Astrocyte (in vitro differentiated cells and primary cell): ENCODE results near the gene KL. TPM values are rescaled to one million over a fixed set of nuclear protein-coding genes. Genes with fewer than 3 reads are reported as not detected.

Experiments
- DNase-seq: peaks from one replicate; pipeline ENCODE4 v3.0.0-alpha.2; 2010; ENCODE audit warnings: low read depth
- FAIRE-seq: peaks from 2 replicates; lab custom pipeline; 2011; peaks lifted over from hg19 to GRCh38; lab: Jason Lieb, UNC
- H2AFZ ChIP-seq: 2 replicates; pipeline ENCODE4 v1.6.0; 2012; ENCODE audit warnings: low read depth, low read length, inconsistent platforms
- H3K27ac ChIP-seq: 2 replicates; pipeline ENCODE4 v1.5.1; 2011; ENCODE audit warnings: low read depth, low read length, inconsistent platforms
- H3K27me3 ChIP-seq: 2 replicates; pipeline ENCODE4 v1.6.0; 2011; ENCODE audit warnings: low read length, inconsistent platforms; ENCODE audit not compliant: insufficient read depth
- H3K36me3 ChIP-seq: 2 replicates; pipeline ENCODE4 v1.5.1; 2011; ENCODE audit warnings: low read length, inconsistent platforms; ENCODE audit not compliant: insufficient read depth
- H3K4me1 ChIP-seq: 2 replicates; pipeline ENCODE4 v1.5.1; 2011; ENCODE audit warnings: low read length, inconsistent platforms; ENCODE audit not compliant: insufficient read depth
- H3K4me2 ChIP-seq: 2 replicates; pipeline ENCODE4 v1.6.0; 2012; ENCODE audit warnings: low read length, inconsistent platforms
- H3K4me3 ChIP-seq: 2 replicates; pipeline ENCODE4 v1.5.1; 2011; ENCODE audit warnings: low read depth, mild to moderate bottlenecking, low read length, inconsistent platforms; ENCODE audit not compliant: insufficient read depth
- H3K79me2 ChIP-seq: 2 replicates; pipeline ENCODE4 v1.6.0; 2012; ENCODE audit warnings: mild to moderate bottlenecking, low read length, inconsistent platforms; ENCODE audit not compliant: insufficient read depth
- H3K9ac ChIP-seq: 2 replicates; pipeline ENCODE4 v1.6.0; 2012; ENCODE audit warnings: mild to moderate bottlenecking, low read length, inconsistent platforms
- H3K9me3 ChIP-seq: 2 replicates; pipeline ENCODE4 v1.5.1; 2012; ENCODE audit warnings: low read depth, mild to moderate bottlenecking, low read length, inconsistent platforms; ENCODE audit not compliant: insufficient read depth
- H4K20me1 ChIP-seq: 2 replicates; pipeline ENCODE4 v1.6.0; 2012; ENCODE audit warnings: low read length, inconsistent platforms; ENCODE audit not compliant: insufficient read depth
- H3K27ac Mint-ChIP-seq: one replicate; pipeline ENCODE4 v1.8.0; 2021; ENCODE audit warnings: mild to moderate bottlenecking, mixed read lengths; ENCODE audit not compliant: unreplicated experiment
- H3K27me3 Mint-ChIP-seq: one replicate; pipeline ENCODE4 v1.8.0; 2021; ENCODE audit warnings: low read depth, mixed read lengths; ENCODE audit not compliant: unreplicated experiment
- H3K36me3 Mint-ChIP-seq: one replicate; pipeline ENCODE4 v1.8.0; 2021; ENCODE audit warnings: low read depth, mixed read lengths; ENCODE audit not compliant: unreplicated experiment
- H3K4me1 Mint-ChIP-seq: one replicate; pipeline ENCODE4 v1.8.0; 2021; ENCODE audit warnings: low read depth, mixed read lengths; ENCODE audit not compliant: unreplicated experiment
- H3K4me3 Mint-ChIP-seq: one replicate; pipeline ENCODE4 v1.8.0; 2021; ENCODE audit warnings: mild to moderate bottlenecking, moderate library complexity, mixed read lengths; ENCODE audit not compliant: unreplicated experiment
- H3K9me3 Mint-ChIP-seq: one replicate; pipeline ENCODE4 v1.8.0; 2021; ENCODE audit warnings: mild to moderate bottlenecking, mixed read lengths; ENCODE audit not compliant: unreplicated experiment
- EZH2 ChIP-seq: IDR thresholded peaks from 2 replicates; pipeline ENCODE4 v1.6.1; 2012; ENCODE audit warnings: mild to moderate bottlenecking, low read length, inconsistent platforms; ENCODE audit not compliant: insufficient read depth
- total RNA-seq: library from RNA; stranded (reverse); gene quantifications from 2 replicates; pipeline ENCODE4 v1.2.1, GENCODE V29; 2021
- TF ChIP-seq, protein P1 (sequence below): IDR thresholded peaks from 2 replicates; pipeline ENCODE4 v1.5.1; 2011; ENCODE audit warnings: low read depth, mild to moderate bottlenecking, inconsistent platforms, low read length, moderate library complexity; ENCODE audit not compliant: insufficient read depth

Gene KL
- total RNA-seq, 1 donor from 2014 or later = 0.07 TPM

GRCh38 chr13:32968316-32968715 is 47.9 kb upstream of the KL start:
- TF ChIP-seq, protein P1, sequence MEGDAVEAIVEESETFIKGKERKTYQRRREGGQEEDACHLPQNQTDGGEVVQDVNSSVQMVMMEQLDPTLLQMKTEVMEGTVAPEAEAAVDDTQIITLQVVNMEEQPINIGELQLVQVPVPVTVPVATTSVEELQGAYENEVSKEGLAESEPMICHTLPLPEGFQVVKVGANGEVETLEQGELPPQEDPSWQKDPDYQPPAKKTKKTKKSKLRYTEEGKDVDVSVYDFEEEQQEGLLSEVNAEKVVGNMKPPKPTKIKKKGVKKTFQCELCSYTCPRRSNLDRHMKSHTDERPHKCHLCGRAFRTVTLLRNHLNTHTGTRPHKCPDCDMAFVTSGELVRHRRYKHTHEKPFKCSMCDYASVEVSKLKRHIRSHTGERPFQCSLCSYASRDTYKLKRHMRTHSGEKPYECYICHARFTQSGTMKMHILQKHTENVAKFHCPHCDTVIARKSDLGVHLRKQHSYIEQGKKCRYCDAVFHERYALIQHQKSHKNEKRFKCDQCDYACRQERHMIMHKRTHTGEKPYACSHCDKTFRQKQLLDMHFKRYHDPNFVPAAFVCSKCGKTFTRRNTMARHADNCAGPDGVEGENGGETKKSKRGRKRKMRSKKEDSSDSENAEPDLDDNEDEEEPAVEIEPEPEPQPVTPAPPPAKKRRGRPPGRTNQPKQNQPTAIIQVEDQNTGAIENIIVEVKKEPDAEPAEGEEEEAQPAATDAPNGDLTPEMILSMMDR = no peak
- TF ChIP-seq EZH2 = no peak
- Histone ChIP-seq H3K79me2 (no peaks in the 10 kb centered on the region), H3K4me1 (peaks cover 12% of the 10 kb centered on the region), H3K9ac (no peak overlapping the region), H3K4me3 (no peak overlapping the region), H3K27ac (no peak overlapping the region), H3K36me3 (no peaks in the 10 kb centered on the region), H2AFZ (no peak overlapping the region), H3K9me3 (no peaks in the 10 kb centered on the region), H4K20me1 (no peaks in the 10 kb centered on the region), H3K4me2 (no peak overlapping the region), H3K27me3 (no peaks in the 10 kb centered on the region)
- H3K27me3 Mint-ChIP-seq = no peaks in the 10 kb centered on the region
- FAIRE-seq (no peak), DNase-seq (no peak)
- H3K4me3 Mint-ChIP-seq = no peak overlapping the region
- H3K4me1 Mint-ChIP-seq = peaks cover 11% of the 10 kb centered on the region
- H3K9me3 Mint-ChIP-seq = no peaks in the 10 kb centered on the region
- no peak overlapping the region for H3K27ac Mint-ChIP-seq
- H3K36me3 Mint-ChIP-seq = no peaks in the 10 kb centered on the region

- Mint-ChIP-seq H3K27me3 (no peaks in the 10 kb centered on the region), H3K4me1 (peaks cover 11% of the 10 kb centered on the region), H3K27ac (no peak overlapping the region), H3K4me3 (no peak overlapping the region), H3K36me3 (no peaks in the 10 kb centered on the region), H3K9me3 (no peaks in the 10 kb centered on the region)
- Histone ChIP-seq H3K4me2 (peak overlapping the region; percentile 72), H3K79me2 (no peaks in the 10 kb centered on the region), H3K4me3 (no peak overlapping the region), H3K9ac (no peak overlapping the region), H3K36me3 (no peaks in the 10 kb centered on the region), H4K20me1 (no peaks in the 10 kb centered on the region), H2AFZ (no peak overlapping the region), H3K27me3 (no peaks in the 10 kb centered on the region), H3K9me3 (no peaks in the 10 kb centered on the region), H3K4me1 (peaks cover 12% of the 10 kb centered on the region), H3K27ac (no peak overlapping the region)
- FAIRE-seq = no peak
- no peak for TF ChIP-seq EZH2
- TF ChIP-seq, protein P1 = no peak
- DNase-seq = no peak
Measured at GRCh38 chr13:32968793-32969192, 47.4 kb upstream of the KL start.

GRCh38 chr13:32969516-32969941 is 46.7 kb upstream of the KL start:
- no peaks in the 10 kb centered on the region for H3K27me3 Mint-ChIP-seq
- H4K20me1 ChIP-seq = no peaks in the 10 kb centered on the region
- H3K9ac ChIP-seq = peak overlapping the region; percentile 61
- peak overlapping the region; percentile 40 for H3K4me3 ChIP-seq
- peak; percentile 25 for DNase-seq
- H3K4me1 Mint-ChIP-seq = peaks cover 11% of the 10 kb centered on the region
- no peaks in the 10 kb centered on the region for H3K9me3 Mint-ChIP-seq
- H3K27me3 ChIP-seq = no peaks in the 10 kb centered on the region
- H3K36me3 ChIP-seq = no peaks in the 10 kb centered on the region
- H3K27ac Mint-ChIP-seq = peak overlapping the region; percentile 84
- no peaks in the 10 kb centered on the region for H3K79me2 ChIP-seq
- peak overlapping the region; percentile 55 for H3K27ac ChIP-seq
- no peaks in the 10 kb centered on the region for H3K36me3 Mint-ChIP-seq
- TF ChIP-seq EZH2 = no peak
- TF ChIP-seq, protein P1 = no peak
- H3K4me2 ChIP-seq = peak overlapping the region; percentile 72
- H2AFZ ChIP-seq = peak overlapping the region; percentile 79
- no peaks in the 10 kb centered on the region for H3K9me3 ChIP-seq
- H3K4me1 ChIP-seq = peaks cover 12% of the 10 kb centered on the region
- FAIRE-seq = no peak
- no peak overlapping the region for H3K4me3 Mint-ChIP-seq
